GM19455 (cell line): Measurements from ENCODE around the gene MRPL27.
"Not testable (repeated sequence)": the region's sequence is repeated elsewhere in the genome, so short reads cannot be mapped to it uniquely, and the experiment has no call there.

Experiments
- ATAC-seq: cut with Tn5 transposase; IDR thresholded peaks from one replicate; pipeline ENCODE4 v1.9.1; 2021; ENCODE audit not compliant: unreplicated experiment

Gene MRPL27

GRCh38 chr17:50372758-50373556 is at the start of gene MRPL27, which contains the start of gene EME1:
TSS of gene MRPL27 (minus strand) at chr17:50373184. CDS start at chr17:50373170, 14 bp downstream.
TSS of gene EME1 (plus strand) at chr17:50373229. CDS start at chr17:50375209, 1,980 bp downstream.
- peak; percentile 74 for ATAC-seq

GRCh38 chr17:50422738-50423137 is 49.8 kb upstream of the MRPL27 start:
- no peak for ATAC-seq

- no peak for ATAC-seq
These were observed 48.5 kb upstream of the MRPL27 start for GRCh38 chr17:50421308-50422051.

GRCh38 chr17:50420419-50421112 is 47.6 kb upstream of the MRPL27 start:
- no peak for ATAC-seq

GRCh38 chr17:50419577-50419976 is 46.6 kb upstream of the MRPL27 start:
- ATAC-seq: not testable (repeated sequence)

- ATAC-seq: no peak
These were observed 41.8 kb upstream of the MRPL27 start for GRCh38 chr17:50414808-50415207.

GRCh38 chr17:50412188-50412732 is 39.3 kb upstream of the MRPL27 start:
- ATAC-seq: no peak

- ATAC-seq: no peak
These were observed 34.9 kb upstream of the MRPL27 start for GRCh38 chr17:50407921-50408320.

GRCh38 chr17:50406578-50406977 is 33.6 kb upstream of the MRPL27 start:
- ATAC-seq: no peak

- not testable (repeated sequence) for ATAC-seq
These were observed 32.4 kb upstream of the MRPL27 start for GRCh38 chr17:50405351-50405750.

- ATAC-seq: not testable (repeated sequence)
These were observed 26.6 kb upstream of the MRPL27 start for GRCh38 chr17:50399591-50399990.

- ATAC-seq: not testable (repeated sequence)
These were observed 25.7 kb upstream of the MRPL27 start for GRCh38 chr17:50398672-50399071.

GRCh38 chr17:50397919-50398285 is 24.9 kb upstream of the MRPL27 start:
- ATAC-seq: no peak

GRCh38 chr17:50397111-50397918 is 24.3 kb upstream of the MRPL27 start, which contains the start of gene LRRC59:
TSS of gene LRRC59 (minus strand) at chr17:50397523. CDS start at chr17:50397317, 206 bp downstream.
- ATAC-seq: peak; percentile 91

GRCh38 chr17:50396261-50397110 is 23.5 kb upstream of the MRPL27 start:
- peak; percentile 23 for ATAC-seq

GRCh38 chr17:50394711-50395110 is 21.7 kb upstream of the MRPL27 start:
- no peak for ATAC-seq

- ATAC-seq: no peak
These were observed 20.7 kb upstream of the MRPL27 start for GRCh38 chr17:50393700-50394099.

GRCh38 chr17:50392621-50393020 is 19.6 kb upstream of the MRPL27 start:
- no peak for ATAC-seq

- no peak for ATAC-seq
These were observed 16.6 kb upstream of the MRPL27 start for GRCh38 chr17:50389534-50389933.
